K562 (cell line): ENCODE results near the gene SERTAD3. TPM values are rescaled to one million over a fixed set of nuclear protein-coding genes. Genes with fewer than 3 reads are reported as not detected.

Experiments used
- FOSL1 ChIP-seq: fragments of 200-800 bp; sonication (Bioruptor generic); conservative IDR thresholded peaks from 2 replicates; pipeline ENCODE4 v1.6.1; 2016; ENCODE audit warnings: missing genetic modification characterization, missing compliant biosample characterization
- GABPB2 ChIP-seq: fragments of 250-450 bp; sonication (Bioruptor Pico); conservative IDR thresholded peaks from 2 replicates; pipeline ENCODE4 v1.5.1; 2021; ENCODE audit warnings: mild to moderate bottlenecking
- LCOR ChIP-seq: sonication (generic); formaldehyde crosslinking; IDR thresholded peaks from 2 replicates; pipeline ENCODE4 v1.8.0; 2022; ENCODE audit warnings: mild to moderate bottlenecking, missing genetic modification reagents
- NR2F6 ChIP-seq: fragments of 450-650 bp; formaldehyde crosslinking; IDR thresholded peaks from 2 replicates; pipeline ENCODE4 v1.4.0; 2020; ENCODE audit warnings: mild to moderate bottlenecking
- PHF8 ChIP-seq: fragments of 200-600 bp; sonication (generic); IDR thresholded peaks from 2 replicates; pipeline ENCODE4 v1.6.1; 2012; ENCODE audit warnings: mixed run types, mild to moderate bottlenecking, inconsistent platforms, low read length, moderate library complexity, borderline replicate concordance
- POLR2A ChIP-seq: fragments of 450-650 bp; conservative IDR thresholded peaks from 2 replicates; pipeline ENCODE4 v1.6.1; 2016
- POLR2G ChIP-seq: fragments of 200-400 bp; formaldehyde crosslinking; IDR thresholded peaks from 2 replicates; pipeline ENCODE4 v1.6.1; 2017; ENCODE audit warnings: low read depth, mild to moderate bottlenecking, antibody characterized with exemption, low read length, moderate library complexity
- ZFP36 ChIP-seq: fragments of 150-350 bp; IDR thresholded peaks from 2 replicates; pipeline ENCODE4 v1.6.1; 2018; ENCODE audit warnings: low read length, low read depth; ENCODE audit not compliant: partially characterized antibody
- ZNF785 ChIP-seq: fragments of 250-450 bp; sonication (Bioruptor Pico); IDR thresholded peaks from 2 replicates; pipeline ENCODE4 v1.4.0; 2020; ENCODE audit warnings: mild to moderate bottlenecking
- polyA plus RNA-seq, 8 experiments: library from polyadenylated mRNA; depleted of rRNA in 4 of 8; stranded (reverse) in 5 of 8; unstranded in 3 of 8; fragments of >200 nt; fragmentation: Nextera tagmentation in 2 of 8; fragmentation: Illumina TruSeq in 1 of 8; extraction: Ambion mirVana in 2 of 8; extraction: Trizol in 1 of 8; gene quantifications; 2 replicates each; pipeline versions ENCODE4 v1.2.1 to v1.2.3, GENCODE V29; 2011 to 2014; ENCODE audit warnings: inconsistent platforms in 1 of 8, missing spikeins in 1 of 8
- total RNA-seq, 7 experiments: library from RNA; depleted of rRNA in 6 of 7; stranded (reverse); fragments of >200 nt in 6 of 7; fragmentation: Illumina TruSeq in 2 of 7; extraction: Trizol in 2 of 7; gene quantifications; 2 replicates each; pipeline versions ENCODE4 v1.2.1 to v1.2.3, GENCODE V29; 2011 to 2021; ENCODE audit warnings: low replicate concordance in 1 of 7
- TF ChIP-seq, protein P1 (sequence below), 2 experiments: fragments of 450-650 bp; IDR thresholded peaks; 2 replicates each; pipeline ENCODE4 v1.6.1; 2016; ENCODE audit warnings: mild to moderate bottlenecking in 2 of 2, borderline replicate concordance in 1 of 2, low read depth in 1 of 2, moderate library complexity in 1 of 2
- TF ChIP-seq, protein P2 (sequence below): fragments of 450-650 bp; formaldehyde crosslinking; IDR thresholded peaks from 2 replicates; pipeline ENCODE4 v1.4.0; 2020; ENCODE audit warnings: mild to moderate bottlenecking
- TF ChIP-seq, protein P3 (sequence below), 2 experiments: fragments of 450-650 bp; conservative IDR thresholded peaks; 2 replicates each; pipeline ENCODE4 v1.6.1; 2017; ENCODE audit warnings: mild to moderate bottlenecking in 2 of 2, moderate library complexity in 2 of 2
- TF ChIP-seq, protein P4 (sequence below): sonication (generic); formaldehyde crosslinking; IDR thresholded peaks from 2 replicates; pipeline ENCODE4 v1.8.0; 2023; ENCODE audit warnings: mild to moderate bottlenecking, missing genetic modification reagents

SERTAD3 gene
- total and polyA plus RNA-seq, 9 of the 15 experiments (the other 6 are each of a cell fraction or from before 2014, with no cell fraction given) = 5.4 to 28.9 (median 17.5) TPM

DNA sequence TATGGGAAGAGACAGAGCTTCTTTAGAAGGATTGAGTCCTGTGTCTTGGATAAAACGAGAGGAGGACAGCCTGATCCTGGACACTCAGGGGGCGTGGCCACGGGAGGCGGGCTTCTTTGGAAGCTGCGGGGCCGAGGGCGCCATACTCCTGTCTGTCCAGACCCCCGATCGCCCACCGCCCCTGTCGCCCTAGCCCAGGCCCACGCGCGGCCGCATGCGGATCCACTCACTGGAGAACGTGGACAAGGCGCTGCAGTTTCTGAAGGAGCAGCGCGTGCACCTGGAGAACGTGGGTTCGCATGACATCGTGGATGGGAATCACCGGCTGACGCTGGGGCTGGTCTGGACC lies 45.7 kb upstream of the SERTAD3 start (continued):
- TF ChIP-seq, protein P1, sequence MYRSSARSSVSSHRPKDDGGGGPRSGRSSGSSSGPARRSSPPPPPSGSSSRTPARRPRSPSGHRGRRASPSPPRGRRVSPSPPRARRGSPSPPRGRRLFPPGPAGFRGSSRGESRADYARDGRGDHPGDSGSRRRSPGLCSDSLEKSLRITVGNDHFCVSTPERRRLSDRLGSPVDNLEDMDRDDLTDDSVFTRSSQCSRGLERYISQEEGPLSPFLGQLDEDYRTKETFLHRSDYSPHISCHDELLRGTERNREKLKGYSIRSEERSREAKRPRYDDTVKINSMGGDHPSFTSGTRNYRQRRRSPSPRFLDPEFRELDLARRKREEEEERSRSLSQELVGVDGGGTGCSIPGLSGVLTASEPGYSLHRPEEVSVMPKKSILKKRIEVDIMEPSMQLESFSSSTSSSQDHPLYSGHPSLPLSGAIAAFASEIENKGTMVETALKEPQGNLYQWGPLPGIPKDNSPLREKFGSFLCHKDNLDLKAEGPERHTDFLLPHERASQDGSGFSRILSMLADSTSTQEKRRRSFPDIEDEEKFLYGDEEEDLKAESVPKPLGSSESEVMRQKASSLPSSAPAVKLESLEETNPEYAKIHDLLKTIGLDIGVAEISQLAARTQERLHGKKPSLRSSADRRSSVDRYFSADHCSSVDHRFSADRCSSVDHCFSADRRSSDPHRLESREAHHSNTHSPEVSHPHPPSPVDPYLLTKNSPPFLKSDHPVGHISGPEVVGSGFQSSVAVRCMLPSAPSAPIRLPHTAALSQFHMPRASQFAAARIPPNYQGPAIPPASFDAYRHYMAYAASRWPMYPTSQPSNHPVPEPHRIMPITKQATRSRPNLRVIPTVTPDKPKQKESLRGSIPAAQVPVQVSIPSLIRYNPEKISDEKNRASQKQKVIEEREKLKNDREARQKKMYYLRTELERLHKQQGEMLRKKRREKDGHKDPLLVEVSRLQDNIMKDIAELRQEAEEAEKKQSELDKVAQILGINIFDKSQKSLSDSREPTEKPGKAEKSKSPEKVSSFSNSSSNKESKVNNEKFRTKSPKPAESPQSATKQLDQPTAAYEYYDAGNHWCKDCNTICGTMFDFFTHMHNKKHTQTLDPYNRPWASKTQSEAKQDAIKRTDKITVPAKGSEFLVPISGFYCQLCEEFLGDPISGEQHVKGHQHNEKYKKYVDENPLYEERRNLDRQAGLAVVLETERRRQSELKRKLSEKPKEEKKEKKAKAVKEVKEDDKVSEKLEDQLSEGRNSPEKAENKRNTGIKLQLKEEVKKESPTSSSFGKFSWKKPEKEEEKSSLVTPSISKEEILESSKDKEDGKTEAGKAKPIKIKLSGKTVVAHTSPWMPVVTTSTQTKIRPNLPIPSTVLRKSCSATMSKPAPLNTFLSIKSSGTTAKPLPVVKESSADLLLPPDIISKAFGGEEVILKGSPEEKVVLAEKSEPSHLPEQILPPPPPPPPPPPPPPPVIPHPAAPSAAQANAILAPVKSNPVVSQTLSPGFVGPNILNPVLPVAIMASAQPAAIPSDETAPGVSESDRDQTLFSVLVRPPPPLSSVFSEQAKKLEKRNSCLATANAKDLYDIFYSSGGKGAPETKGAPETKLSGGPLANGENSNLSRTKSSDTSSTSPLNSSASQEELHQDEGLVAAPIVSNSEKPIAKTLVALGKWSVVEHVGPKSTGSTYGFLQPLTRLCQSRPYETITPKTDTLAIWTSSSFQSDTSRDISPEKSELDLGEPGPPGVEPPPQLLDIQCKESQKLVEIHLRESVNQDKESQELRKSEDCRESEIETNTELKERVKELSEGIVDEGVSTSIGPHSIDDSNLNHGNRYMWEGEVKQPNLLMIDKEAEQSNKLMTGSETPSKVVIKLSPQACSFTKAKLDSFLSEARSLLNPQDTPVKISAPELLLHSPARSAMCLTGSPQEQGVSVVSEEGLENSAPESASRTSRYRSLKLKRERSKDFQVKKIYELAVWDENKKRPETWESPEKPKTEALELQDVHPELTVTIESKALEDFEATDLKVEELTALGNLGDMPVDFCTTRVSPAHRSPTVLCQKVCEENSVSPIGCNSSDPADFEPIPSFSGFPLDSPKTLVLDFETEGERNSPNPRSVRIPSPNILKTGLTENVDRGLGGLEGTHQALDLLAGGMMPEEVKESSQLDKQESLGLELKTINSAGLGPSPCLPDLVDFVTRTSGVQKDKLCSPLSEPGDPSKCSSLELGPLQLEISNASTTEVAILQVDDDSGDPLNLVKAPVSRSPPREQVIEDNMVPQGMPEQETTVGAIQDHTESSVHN (IDR thresholded peaks at IDR 0.05; ENCODE audit: borderline replicate concordance in 1 of 2, low read depth in 1 of 2) = no peak
- TF ChIP-seq GABPB2 (no peak), POLR2G (peak; percentile 58; the same call in 1 of the 2 replicates), ZFP36 (no peak), POLR2A (0 out of 2 replicates have a peak, but pooled peaks have one; percentile 7), ZNF785 (no peak), FOSL1 (tag) (no peak), NR2F6 (CRISPR knock-in tag) (no peak), LCOR (CRISPR knock-in tag) (peak; percentile 5; the same call in 1 of the 2 replicates), PHF8 (peak; percentile 44; the same call in 1 of the 2 replicates)
- TF ChIP-seq, protein P2, sequence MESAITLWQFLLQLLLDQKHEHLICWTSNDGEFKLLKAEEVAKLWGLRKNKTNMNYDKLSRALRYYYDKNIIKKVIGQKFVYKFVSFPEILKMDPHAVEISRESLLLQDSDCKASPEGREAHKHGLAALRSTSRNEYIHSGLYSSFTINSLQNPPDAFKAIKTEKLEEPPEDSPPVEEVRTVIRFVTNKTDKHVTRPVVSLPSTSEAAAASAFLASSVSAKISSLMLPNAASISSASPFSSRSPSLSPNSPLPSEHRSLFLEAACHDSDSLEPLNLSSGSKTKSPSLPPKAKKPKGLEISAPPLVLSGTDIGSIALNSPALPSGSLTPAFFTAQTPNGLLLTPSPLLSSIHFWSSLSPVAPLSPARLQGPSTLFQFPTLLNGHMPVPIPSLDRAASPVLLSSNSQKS = no peak
- TF ChIP-seq, protein P3, sequence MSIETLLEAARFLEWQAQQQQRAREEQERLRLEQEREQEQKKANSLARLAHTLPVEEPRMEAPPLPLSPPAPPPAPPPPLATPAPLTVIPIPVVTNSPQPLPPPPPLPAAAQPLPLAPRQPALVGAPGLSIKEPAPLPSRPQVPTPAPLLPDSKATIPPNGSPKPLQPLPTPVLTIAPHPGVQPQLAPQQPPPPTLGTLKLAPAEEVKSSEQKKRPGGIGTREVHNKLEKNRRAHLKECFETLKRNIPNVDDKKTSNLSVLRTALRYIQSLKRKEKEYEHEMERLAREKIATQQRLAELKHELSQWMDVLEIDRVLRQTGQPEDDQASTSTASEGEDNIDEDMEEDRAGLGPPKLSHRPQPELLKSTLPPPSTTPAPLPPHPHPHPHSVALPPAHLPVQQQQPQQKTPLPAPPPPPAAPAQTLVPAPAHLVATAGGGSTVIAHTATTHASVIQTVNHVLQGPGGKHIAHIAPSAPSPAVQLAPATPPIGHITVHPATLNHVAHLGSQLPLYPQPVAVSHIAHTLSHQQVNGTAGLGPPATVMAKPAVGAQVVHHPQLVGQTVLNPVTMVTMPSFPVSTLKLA (conservative IDR thresholded peaks at IDR 0.05) = peak; percentile 20 to 56; a peak in 1 of 4 replicates
- TF ChIP-seq, protein P4, sequence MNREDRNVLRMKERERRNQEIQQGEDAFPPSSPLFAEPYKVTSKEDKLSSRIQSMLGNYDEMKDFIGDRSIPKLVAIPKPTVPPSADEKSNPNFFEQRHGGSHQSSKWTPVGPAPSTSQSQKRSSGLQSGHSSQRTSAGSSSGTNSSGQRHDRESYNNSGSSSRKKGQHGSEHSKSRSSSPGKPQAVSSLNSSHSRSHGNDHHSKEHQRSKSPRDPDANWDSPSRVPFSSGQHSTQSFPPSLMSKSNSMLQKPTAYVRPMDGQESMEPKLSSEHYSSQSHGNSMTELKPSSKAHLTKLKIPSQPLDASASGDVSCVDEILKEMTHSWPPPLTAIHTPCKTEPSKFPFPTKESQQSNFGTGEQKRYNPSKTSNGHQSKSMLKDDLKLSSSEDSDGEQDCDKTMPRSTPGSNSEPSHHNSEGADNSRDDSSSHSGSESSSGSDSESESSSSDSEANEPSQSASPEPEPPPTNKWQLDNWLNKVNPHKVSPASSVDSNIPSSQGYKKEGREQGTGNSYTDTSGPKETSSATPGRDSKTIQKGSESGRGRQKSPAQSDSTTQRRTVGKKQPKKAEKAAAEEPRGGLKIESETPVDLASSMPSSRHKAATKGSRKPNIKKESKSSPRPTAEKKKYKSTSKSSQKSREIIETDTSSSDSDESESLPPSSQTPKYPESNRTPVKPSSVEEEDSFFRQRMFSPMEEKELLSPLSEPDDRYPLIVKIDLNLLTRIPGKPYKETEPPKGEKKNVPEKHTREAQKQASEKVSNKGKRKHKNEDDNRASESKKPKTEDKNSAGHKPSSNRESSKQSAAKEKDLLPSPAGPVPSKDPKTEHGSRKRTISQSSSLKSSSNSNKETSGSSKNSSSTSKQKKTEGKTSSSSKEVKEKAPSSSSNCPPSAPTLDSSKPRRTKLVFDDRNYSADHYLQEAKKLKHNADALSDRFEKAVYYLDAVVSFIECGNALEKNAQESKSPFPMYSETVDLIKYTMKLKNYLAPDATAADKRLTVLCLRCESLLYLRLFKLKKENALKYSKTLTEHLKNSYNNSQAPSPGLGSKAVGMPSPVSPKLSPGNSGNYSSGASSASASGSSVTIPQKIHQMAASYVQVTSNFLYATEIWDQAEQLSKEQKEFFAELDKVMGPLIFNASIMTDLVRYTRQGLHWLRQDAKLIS (CRISPR knock-in tag) = 0 out of 2 replicates have a peak, but pooled peaks have one; percentile 68
